B cell (primary cell): ENCODE data around the gene IQSEC3. TPM values are rescaled to one million over a fixed set of nuclear protein-coding genes. Genes with fewer than 3 reads are reported as not detected.

Experiments
- ATAC-seq: fragments of 200-7000 bp; cut with Tn5 transposase; one replicate; pipeline ENCODE4 v1.10.0; 2021; ENCODE audit warnings: low read depth, mild to moderate bottlenecking, moderate number of reproducible peaks, moderate library complexity
- CTCF ChIA-PET: fragments of 350-600 bp; sonication (Branson Sonifier 250); formaldehyde crosslinking; loops from one replicate; lab custom pipeline; 2021; ENCODE audit warnings: antibody characterized with exemption, inconsistent platforms; lab: Charles Lee
- POLR2A ChIA-PET: fragments of 350-600 bp; sonication (Branson Sonifier 250); formaldehyde crosslinking; loops from one replicate; lab custom pipeline; 2021; ENCODE audit warnings: antibody characterized with exemption; lab: Charles Lee
- DNase-seq: peaks from one replicate; pipeline ENCODE4 v3.0.0; 2013
- H2AFZ ChIP-seq: 2 replicates; pipeline ENCODE4 v1.6.1; 2012; ENCODE audit warnings: mild to moderate bottlenecking, low read depth, low read length; ENCODE audit not compliant: insufficient read depth, poor library complexity, severe bottlenecking
- H3K27ac ChIP-seq, 2 donors: 1 replicate in 1 of 2; 2 replicates in 1 of 2; pipeline ENCODE4 v1.5.1; 2012 to 2013; ENCODE audit warnings: low read length in 2 of 2, mild to moderate bottlenecking in 2 of 2, moderate library complexity in 1 of 2
- H3K27me3 ChIP-seq, 4 experiments: fragments of 200-600 bp in 1 of 4; sonication (generic) in 1 of 4; replicated peaks in 1 of 4; 1 replicate in 2 of 4; 2 replicates in 2 of 4; pipeline versions ENCODE4 v1.6.1 to v1.7.0; 2013 to 2016; ENCODE audit warnings: low read length in 3 of 4, mild to moderate bottlenecking in 2 of 4, mixed read lengths in 1 of 4, moderate library complexity in 1 of 4; ENCODE audit not compliant: insufficient read depth in 4 of 4, control insufficient read depth in 3 of 4; ENCODE audit errors: control extremely low read depth in 1 of 4
- H3K36me3 ChIP-seq, 2 experiments: replicated peaks in 1 of 2; 1 replicate in 1 of 2; 2 replicates in 1 of 2; pipeline versions ENCODE4 v1.6.1 to v1.7.1; 2013; ENCODE audit warnings: low read length in 1 of 2; ENCODE audit not compliant: insufficient read depth in 2 of 2, control insufficient read depth in 1 of 2; ENCODE audit errors: control extremely low read depth in 1 of 2, extremely low read depth in 1 of 2
- H3K4me1 ChIP-seq, 2 donors: fragments of 200-600 bp in 1 of 2; sonication (generic) in 1 of 2; 1 replicate in 1 of 2; 2 replicates in 1 of 2; pipeline versions ENCODE4 v1.5.1 to v1.6.1; 2013 to 2017; ENCODE audit warnings: low read length in 2 of 2; ENCODE audit not compliant: control insufficient read depth in 2 of 2, insufficient read depth in 2 of 2
- H3K4me2 ChIP-seq: replicated peaks from 2 replicates; pipeline ENCODE3; 2012; ENCODE audit warnings: mild to moderate bottlenecking, low read depth, low read length; ENCODE audit not compliant: poor library complexity, severe bottlenecking
- H3K4me3 ChIP-seq, 5 experiments: fragments of 200-600 bp in 1 of 5; sonication (generic) in 1 of 5; 1 replicate in 3 of 5; 2 replicates in 2 of 5; pipeline versions ENCODE4 v1.5.1 to v1.7.0; 2011 to 2016; ENCODE audit warnings: low read length in 4 of 5, mild to moderate bottlenecking in 4 of 5, low read depth in 2 of 5, control low read depth in 1 of 5, moderate library complexity in 1 of 5; ENCODE audit not compliant: insufficient read depth in 1 of 5; ENCODE audit errors: control extremely low read depth in 1 of 5, extremely low read depth in 1 of 5
- H3K79me2 ChIP-seq: fragments of 200-600 bp; sonication (generic); one replicate; pipeline ENCODE4 v1.6.0; 2016; ENCODE audit warnings: low read length; ENCODE audit not compliant: control insufficient read depth, insufficient read depth
- H3K9ac ChIP-seq: fragments of 200-600 bp; sonication (generic); 2 replicates; pipeline ENCODE4 v1.6.1; 2017; ENCODE audit warnings: mild to moderate bottlenecking, low read length, moderate library complexity
- H3K9me3 ChIP-seq, 3 donors: one replicate each; pipeline versions ENCODE4 v1.6.1 to v1.7.1; 2013; ENCODE audit warnings: low read length in 2 of 3; ENCODE audit not compliant: control insufficient read depth in 2 of 3, insufficient read depth in 1 of 3; ENCODE audit errors: control extremely low read depth in 1 of 3
- H4K20me1 ChIP-seq: 2 replicates; pipeline ENCODE4 v1.6.0; 2012; ENCODE audit warnings: mild to moderate bottlenecking, low read length; ENCODE audit not compliant: insufficient read depth, control insufficient read depth, poor library complexity, severe bottlenecking
- H3K27ac Mint-ChIP-seq: one replicate; pipeline ENCODE4 v1.8.0; 2021; ENCODE audit warnings: mixed read lengths
- H3K27me3 Mint-ChIP-seq: one replicate; pipeline ENCODE4 v1.8.0; 2021; ENCODE audit warnings: mixed read lengths
- H3K4me1 Mint-ChIP-seq: one replicate; pipeline ENCODE4 v1.8.0; 2021; ENCODE audit warnings: mixed read lengths
- H3K4me3 Mint-ChIP-seq: one replicate; pipeline ENCODE4 v1.8.0; 2021; ENCODE audit warnings: mixed read lengths
- H3K9me3 Mint-ChIP-seq: one replicate; pipeline ENCODE4 v1.8.0; 2022; ENCODE audit warnings: mixed read lengths; ENCODE audit not compliant: insufficient read depth
- CTCF ChIP-seq: fragments of 200-600 bp; IDR thresholded peaks from one replicate; pipeline ENCODE4 v1.8.0; 2022; ENCODE audit warnings: antibody characterized with exemption, mild to moderate bottlenecking
- EZH2 ChIP-seq: IDR thresholded peaks from 2 replicates; pipeline ENCODE4 v1.6.1; 2012; ENCODE audit warnings: borderline replicate concordance, low read depth, mild to moderate bottlenecking, moderate library complexity, low read length; ENCODE audit not compliant: insufficient read depth, poor library complexity, severe bottlenecking
- WGBS: methylation state at CpG from one replicate; pipeline ENCODE4 v1.1.5; 2013; ENCODE audit warnings: missing lambda C conversion rate; ENCODE audit not compliant: insufficient coverage; 5-methylcytosine and 5-hydroxymethylcytosine counted together
- intact Hi-C: fragments of 100-400 bp; cut with micrococcal nuclease; formaldehyde crosslinking; loops from one replicate; pipeline ENCODE4 v1.10.0; 2022
- polyA plus RNA-seq: library from polyadenylated mRNA; depleted of rRNA; stranded (reverse); fragments of >200 nt; gene quantifications from 2 replicates; pipeline ENCODE4 v1.2.3, GENCODE V29; 2012
- total RNA-seq, 2 donors: library from RNA; stranded (reverse); fragments of 120-200 nt in 1 of 2; gene quantifications; 1 replicate in 1 of 2; 2 replicates in 1 of 2; pipeline versions ENCODE4 v1.2.3 to v1.2.4, GENCODE V29; 2013 to 2022

IQSEC3 gene
- total and polyA plus RNA-seq, 2 donors (not counting 1 experiment from before 2014, with no cell fraction given): 0.01 to 1.8 TPM

GRCh38 chr12:102879-103168, 36.3 kb downstream of the IQSEC3 start:
- TF ChIP-seq EZH2: no peak
- no peak for TF ChIP-seq CTCF
- intact Hi-C loops: no loop called here
- no peaks in the 10 kb centered on the region for H3K9me3 Mint-ChIP-seq
- H3K27ac Mint-ChIP-seq: no peak overlapping the region
- no peak for DNase-seq
- Histone ChIP-seq H3K9ac (no peak overlapping the region), H3K79me2 (no peaks in the 10 kb centered on the region), H2AFZ (no peak overlapping the region), H4K20me1 (no peaks in the 10 kb centered on the region), H3K27ac (no peak overlapping the region), H3K27me3 (peaks cover 0 to 11% (median 0%) of the 10 kb centered on the region in 4 experiments), H3K9me3 (peaks cover 0 to 22% (median 0%) of the 10 kb centered on the region in 3 donors), H3K4me3 (no peak overlapping the region), H3K4me1 (peaks cover 8 to 12% of the 10 kb centered on the region in 2 donors), H3K4me2 (no peak overlapping the region), H3K36me3 (no peaks in the 10 kb centered on the region)
- H3K27me3 Mint-ChIP-seq: peaks cover 16% of the 10 kb centered on the region
- WGBS: 85% methylated on average over 7 of the region's 7 CpGs
- POLR2A ChIA-PET: no interaction called here
- CTCF ChIA-PET: no interaction called here
- H3K4me1 Mint-ChIP-seq: peaks cover 13% of the 10 kb centered on the region
- no peak for ATAC-seq
- no peak overlapping the region for H3K4me3 Mint-ChIP-seq

GRCh38 chr12:103169-103981, 36.8 kb downstream of the IQSEC3 start:
- Histone ChIP-seq H2AFZ (no peak overlapping the region), H4K20me1 (no peaks in the 10 kb centered on the region), H3K36me3 (no peaks in the 10 kb centered on the region), H3K4me1 (peaks cover 8 to 12% of the 10 kb centered on the region in 2 donors), H3K9ac (no peak overlapping the region), H3K27ac (no peak overlapping the region), H3K4me2 (no peak overlapping the region), H3K4me3 (no peak overlapping the region), H3K27me3 (peaks cover 0 to 11% (median 0%) of the 10 kb centered on the region in 4 experiments), H3K9me3 (peaks cover 0 to 22% (median 0%) of the 10 kb centered on the region in 3 donors), H3K79me2 (no peaks in the 10 kb centered on the region)
- TF ChIP-seq CTCF: no peak
- no peak for TF ChIP-seq EZH2
- CTCF ChIA-PET: no interaction called here
- peaks cover 13% of the 10 kb centered on the region for H3K27me3 Mint-ChIP-seq
- 93% methylated on average over 4 of the region's 19 CpGs for WGBS
- DNase-seq (no peak), ATAC-seq (no peak)
- H3K9me3 Mint-ChIP-seq: no peaks in the 10 kb centered on the region
- H3K4me3 Mint-ChIP-seq: no peak overlapping the region
- intact Hi-C loops: no loop called here
- POLR2A ChIA-PET: no interaction called here
- peaks cover 13% of the 10 kb centered on the region for H3K4me1 Mint-ChIP-seq
- H3K27ac Mint-ChIP-seq: no peak overlapping the region
